ENCODE results near the gene RASSF7.

DNA sequence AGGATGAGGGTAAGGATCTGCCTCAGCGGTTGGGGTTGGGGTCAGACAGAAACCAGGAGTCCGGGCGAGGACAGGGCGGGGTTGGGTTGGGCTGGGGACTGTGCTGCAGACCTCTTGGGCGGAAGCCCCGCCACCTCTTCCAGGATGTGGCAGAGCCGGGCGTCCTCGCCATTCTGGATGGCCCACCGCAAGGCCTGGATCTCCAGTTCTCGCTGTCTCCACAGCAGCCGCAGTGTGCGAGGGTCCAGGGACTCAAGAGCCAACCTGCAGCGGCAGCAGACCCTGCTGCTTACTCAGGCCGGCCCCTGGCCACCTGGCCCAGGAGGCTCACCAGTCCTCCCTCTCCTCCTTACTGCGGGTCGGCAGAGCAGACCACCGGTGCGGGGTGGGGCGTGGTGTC lies 2.3 kb upstream of the RASSF7 start:
- TF ChIP-seq CTCF (IDR thresholded peaks at IDR 0.05) (no peak), POLR2A (IDR thresholded peaks at IDR 0.05) (no peak)
